CD4-positive, alpha-beta T cell treated with Interleukin-4 for 1 hour (primary cell): ENCODE data around the gene FAM237A.

Experiments used
- DNase-seq, 2 donors: peaks; one replicate each; pipeline ENCODE4 v3.0.0-alpha.2; 2020 to 2022

Gene FAM237A

DNA sequence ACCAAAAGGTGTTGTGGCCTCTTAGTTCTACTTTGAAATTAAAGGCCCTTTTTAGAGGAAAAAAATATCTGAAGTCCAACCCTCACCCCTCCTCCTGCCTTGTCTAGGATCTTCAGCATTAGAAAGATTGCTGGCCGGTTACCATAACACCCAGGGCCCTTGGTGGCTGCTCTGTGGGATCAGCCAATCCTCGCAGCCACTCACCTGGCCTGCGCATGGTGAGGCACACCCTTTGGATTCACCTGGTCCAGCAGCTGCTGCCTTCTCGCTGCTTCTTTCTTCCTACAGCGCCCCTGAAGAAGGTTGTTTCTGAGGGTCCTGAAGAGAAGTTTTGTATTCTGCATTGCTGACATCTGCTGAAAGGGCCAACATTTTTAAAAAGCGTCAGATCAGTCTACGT lies 50.7 kb downstream of the FAM237A start:
- no peak for DNase-seq

DNA sequence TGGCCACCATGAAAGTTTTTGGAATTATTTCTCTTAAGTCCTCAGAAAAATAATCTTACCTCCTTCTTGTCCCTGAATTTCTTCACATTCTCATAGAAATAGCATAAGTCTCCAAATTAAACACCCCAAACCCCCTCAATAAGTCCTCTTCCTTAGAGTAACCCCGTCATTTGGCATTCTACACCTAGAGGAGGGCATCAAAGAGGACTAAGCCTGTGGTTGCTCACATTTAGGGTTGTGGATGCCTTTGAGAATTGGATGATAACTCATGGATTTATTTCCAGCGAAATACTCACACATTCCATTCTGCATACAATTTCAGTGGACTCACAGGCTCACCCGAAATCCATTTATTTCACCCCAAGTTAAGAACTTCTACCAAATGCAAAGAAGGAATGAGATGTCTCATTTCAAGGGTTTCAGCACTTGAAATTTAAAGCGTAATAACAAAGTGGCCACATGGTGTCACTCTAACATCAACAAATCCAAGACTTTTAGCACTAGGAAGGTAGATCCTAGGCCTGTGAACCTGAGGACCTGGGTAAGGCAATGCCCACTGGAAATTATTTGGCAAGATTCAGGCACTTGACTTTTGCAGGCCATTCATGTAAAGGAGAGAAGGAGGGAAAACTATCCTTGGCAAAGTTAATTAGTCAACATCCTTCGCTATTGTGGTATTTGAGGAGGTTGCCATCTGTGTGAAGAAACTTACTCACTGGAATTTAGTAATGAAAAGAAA lies 51.3 kb downstream of the FAM237A start:
- peak; percentile 14 to 61 for DNase-seq

DNA sequence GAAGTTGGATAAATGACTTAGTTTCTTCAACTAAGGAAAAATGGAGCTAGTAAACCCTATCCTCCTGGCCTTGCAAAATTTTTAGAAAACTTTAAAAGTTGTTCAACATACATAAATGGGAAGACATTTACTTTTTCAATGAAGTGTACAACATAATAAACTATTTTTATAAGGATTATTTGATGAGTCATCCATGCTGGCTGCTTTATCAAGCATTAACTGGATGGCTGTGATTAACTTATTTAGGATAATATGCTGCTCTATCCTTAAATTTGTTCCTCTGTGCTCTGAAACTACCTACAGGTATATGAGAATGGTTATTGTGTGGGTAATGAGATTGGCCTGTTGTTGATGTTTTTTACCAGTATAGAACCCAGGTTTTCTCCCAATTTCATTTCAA lies 54.6 kb downstream of the FAM237A start:
- DNase-seq, result no peak

DNA sequence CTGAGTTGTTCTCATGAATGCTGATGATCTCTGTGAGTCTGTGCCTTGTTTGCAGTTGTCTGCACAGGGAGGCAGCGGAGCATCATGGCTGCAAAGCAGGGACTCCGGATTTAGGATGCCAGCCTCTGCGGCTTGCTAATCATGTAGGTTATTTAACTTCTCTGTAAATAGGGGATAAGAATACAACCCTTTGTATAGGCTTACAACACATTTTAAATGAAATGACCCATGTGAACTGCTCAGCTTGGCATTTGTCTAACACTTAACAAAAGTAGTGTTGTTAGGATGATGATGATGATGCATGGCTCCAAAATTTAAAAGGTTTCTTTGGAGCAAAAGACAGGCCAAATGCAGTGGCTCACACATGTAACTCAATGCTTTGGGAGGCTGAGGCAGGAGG lies 56.5 kb downstream of the FAM237A start:
- no peak for DNase-seq
